Mucosa of gallbladder (tissue), 1 donor: ENCODE measurements around the gene IL17RB. TPM values are rescaled to one million over a fixed set of nuclear protein-coding genes. Genes with fewer than 3 reads are reported as not detected.

Experiments
- total RNA-seq: library from RNA; stranded (reverse); gene quantifications from one replicate; pipeline ENCODE4 v1.2.1, GENCODE V29; 2021
- donor health status: DM: no; HTN: no; CAD: no.

Gene IL17RB
- total RNA-seq, 1 donor from 2014 or later: 13.3 TPM

Other genes with a start within 250 kb of the IL17RB start
- 46.4 TPM for gene CHDH, start 149 bp upstream of the IL17RB start, total RNA-seq
- 31.5 TPM for gene ACTR8, start 35.6 kb downstream of the IL17RB start, total RNA-seq
- 52.2 TPM for gene SELENOK, start 45.3 kb downstream of the IL17RB start, total RNA-seq